ENCODE data around the gene CCL21. TPM values are rescaled to one million over a fixed set of nuclear protein-coding genes. Genes with fewer than 3 reads are reported as not detected.

Gene CCL21
- polyA plus RNA-seq, 1 donor from 2014 or later, result not detected

DNA sequence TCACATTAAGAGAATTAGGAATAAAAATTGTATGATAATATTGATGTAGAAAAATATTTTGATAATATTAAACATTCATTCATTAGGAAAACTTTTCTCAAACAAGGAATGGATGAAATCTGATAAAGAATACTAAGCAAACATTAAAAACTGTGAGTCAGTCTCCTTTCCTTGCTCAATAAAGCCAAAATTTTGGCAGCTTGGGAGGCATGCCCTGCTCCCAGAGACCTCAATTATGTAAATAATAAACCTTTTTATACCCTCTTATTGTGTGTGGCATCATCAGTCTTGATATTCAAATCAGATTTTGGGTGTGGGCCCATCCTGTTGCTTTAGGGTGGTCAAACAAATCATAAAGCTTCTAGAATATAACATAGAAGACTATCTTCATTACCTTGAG, 36.6 kb upstream of the CCL21 start:
- Histone ChIP-seq H3K27ac (ENCODE audit: low read length) (no peak overlapping the region), H3K9ac (ENCODE audit: low read length) (no peak overlapping the region), H3K79me2 (replicated peaks; ENCODE audit: insufficient read depth, low read length) (no peaks in the 10 kb centered on the region), H3K27me3 (ENCODE audit: insufficient read depth, low read depth, low read length) (no peaks in the 10 kb centered on the region), H3K4me2 (ENCODE audit: low read length) (no peak overlapping the region), H4K20me1 (ENCODE audit: insufficient read depth) (no peaks in the 10 kb centered on the region), H3K36me3 (ENCODE audit: insufficient read depth, low read length) (no peaks in the 10 kb centered on the region), H3K9me3 (ENCODE audit: low read length) (no peaks in the 10 kb centered on the region), H2AFZ (ENCODE audit: low read depth, low read length) (no peak overlapping the region), H3K9me2 (ENCODE audit: insufficient read depth, low read length) (no peaks in the 10 kb centered on the region), H3F3A (ENCODE audit: insufficient read depth, low read length, poor library complexity, severe bottlenecking) (no peaks in the 10 kb centered on the region), H3K4me3 (ENCODE audit: low read length) (no peak overlapping the region)
- TF ChIP-seq, protein P1, sequence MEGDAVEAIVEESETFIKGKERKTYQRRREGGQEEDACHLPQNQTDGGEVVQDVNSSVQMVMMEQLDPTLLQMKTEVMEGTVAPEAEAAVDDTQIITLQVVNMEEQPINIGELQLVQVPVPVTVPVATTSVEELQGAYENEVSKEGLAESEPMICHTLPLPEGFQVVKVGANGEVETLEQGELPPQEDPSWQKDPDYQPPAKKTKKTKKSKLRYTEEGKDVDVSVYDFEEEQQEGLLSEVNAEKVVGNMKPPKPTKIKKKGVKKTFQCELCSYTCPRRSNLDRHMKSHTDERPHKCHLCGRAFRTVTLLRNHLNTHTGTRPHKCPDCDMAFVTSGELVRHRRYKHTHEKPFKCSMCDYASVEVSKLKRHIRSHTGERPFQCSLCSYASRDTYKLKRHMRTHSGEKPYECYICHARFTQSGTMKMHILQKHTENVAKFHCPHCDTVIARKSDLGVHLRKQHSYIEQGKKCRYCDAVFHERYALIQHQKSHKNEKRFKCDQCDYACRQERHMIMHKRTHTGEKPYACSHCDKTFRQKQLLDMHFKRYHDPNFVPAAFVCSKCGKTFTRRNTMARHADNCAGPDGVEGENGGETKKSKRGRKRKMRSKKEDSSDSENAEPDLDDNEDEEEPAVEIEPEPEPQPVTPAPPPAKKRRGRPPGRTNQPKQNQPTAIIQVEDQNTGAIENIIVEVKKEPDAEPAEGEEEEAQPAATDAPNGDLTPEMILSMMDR (IDR thresholded peaks at IDR 0.05; ENCODE audit: poor library complexity, severe bottlenecking), result no peak
- TF ChIP-seq TAF1 (IDR thresholded peaks at IDR 0.05; ENCODE audit: low read depth), result no peak
- TF ChIP-seq, protein P2, sequence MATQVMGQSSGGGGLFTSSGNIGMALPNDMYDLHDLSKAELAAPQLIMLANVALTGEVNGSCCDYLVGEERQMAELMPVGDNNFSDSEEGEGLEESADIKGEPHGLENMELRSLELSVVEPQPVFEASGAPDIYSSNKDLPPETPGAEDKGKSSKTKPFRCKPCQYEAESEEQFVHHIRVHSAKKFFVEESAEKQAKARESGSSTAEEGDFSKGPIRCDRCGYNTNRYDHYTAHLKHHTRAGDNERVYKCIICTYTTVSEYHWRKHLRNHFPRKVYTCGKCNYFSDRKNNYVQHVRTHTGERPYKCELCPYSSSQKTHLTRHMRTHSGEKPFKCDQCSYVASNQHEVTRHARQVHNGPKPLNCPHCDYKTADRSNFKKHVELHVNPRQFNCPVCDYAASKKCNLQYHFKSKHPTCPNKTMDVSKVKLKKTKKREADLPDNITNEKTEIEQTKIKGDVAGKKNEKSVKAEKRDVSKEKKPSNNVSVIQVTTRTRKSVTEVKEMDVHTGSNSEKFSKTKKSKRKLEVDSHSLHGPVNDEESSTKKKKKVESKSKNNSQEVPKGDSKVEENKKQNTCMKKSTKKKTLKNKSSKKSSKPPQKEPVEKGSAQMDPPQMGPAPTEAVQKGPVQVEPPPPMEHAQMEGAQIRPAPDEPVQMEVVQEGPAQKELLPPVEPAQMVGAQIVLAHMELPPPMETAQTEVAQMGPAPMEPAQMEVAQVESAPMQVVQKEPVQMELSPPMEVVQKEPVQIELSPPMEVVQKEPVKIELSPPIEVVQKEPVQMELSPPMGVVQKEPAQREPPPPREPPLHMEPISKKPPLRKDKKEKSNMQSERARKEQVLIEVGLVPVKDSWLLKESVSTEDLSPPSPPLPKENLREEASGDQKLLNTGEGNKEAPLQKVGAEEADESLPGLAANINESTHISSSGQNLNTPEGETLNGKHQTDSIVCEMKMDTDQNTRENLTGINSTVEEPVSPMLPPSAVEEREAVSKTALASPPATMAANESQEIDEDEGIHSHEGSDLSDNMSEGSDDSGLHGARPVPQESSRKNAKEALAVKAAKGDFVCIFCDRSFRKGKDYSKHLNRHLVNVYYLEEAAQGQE (IDR thresholded peaks at IDR 0.05; ENCODE audit: borderline replicate concordance), result no peak
- no peak for TF ChIP-seq EP300 (conservative IDR thresholded peaks at IDR 0.05; ENCODE audit: poor library complexity, severe bottlenecking)
- TF ChIP-seq MXI1 (conservative IDR thresholded peaks at IDR 0.05; ENCODE audit: poor library complexity, severe bottlenecking), result no peak

DNA sequence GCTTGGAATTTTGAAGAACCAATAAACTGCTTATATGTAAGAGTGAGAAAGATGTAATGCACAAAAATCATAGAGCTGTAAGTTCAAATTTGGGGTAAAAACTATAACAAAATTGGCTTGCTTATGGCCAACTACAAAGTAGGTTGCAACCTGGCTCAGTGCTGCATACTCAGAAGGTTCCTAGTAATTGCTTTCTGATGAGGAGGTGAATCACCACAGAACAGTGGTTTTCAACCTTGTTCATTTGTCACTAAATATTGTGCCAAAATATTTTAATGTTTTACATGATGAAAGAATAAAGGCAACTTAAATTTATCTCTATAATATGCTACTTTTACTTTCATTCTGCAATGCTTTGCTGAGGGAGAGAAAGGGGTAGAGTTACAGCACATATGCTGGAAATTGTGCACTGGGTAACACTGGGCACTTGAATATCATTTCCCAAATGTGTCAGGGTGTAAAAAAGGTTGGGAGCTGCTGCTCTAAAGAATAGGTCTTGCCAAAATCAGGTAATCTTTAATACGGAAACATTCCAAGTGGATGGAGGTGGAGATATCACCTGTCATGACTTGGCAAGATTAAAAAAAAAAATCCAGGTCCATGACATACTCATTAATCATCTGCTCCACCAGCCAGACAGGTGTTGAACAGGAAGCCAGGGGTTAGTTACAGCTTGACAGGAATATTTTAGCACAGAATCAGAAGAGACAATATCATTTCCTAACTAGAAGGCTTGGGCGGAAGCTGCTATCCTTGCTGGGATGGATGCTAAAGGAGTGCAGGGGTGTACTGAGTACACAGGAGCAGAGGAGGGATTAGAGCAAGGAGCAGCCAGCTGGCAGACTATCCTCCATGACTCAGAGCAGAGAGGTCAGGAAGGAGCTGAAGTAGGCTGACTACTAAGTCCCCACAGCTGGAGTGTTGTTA, 34.6 kb upstream of the CCL21 start:
- no peaks in the 10 kb centered on the region for H3K36me3 ChIP-seq (ENCODE audit: insufficient read depth, low read length)
- no peaks in the 10 kb centered on the region for H3K9me3 ChIP-seq (ENCODE audit: low read length)
- no peaks in the 10 kb centered on the region for H3F3A ChIP-seq (ENCODE audit: insufficient read depth, low read length, poor library complexity, severe bottlenecking)
- no peaks in the 10 kb centered on the region for H3K9me2 ChIP-seq (ENCODE audit: insufficient read depth, low read length)
- no peak overlapping the region for H2AFZ ChIP-seq (ENCODE audit: low read depth, low read length)
- no peak overlapping the region for H3K4me2 ChIP-seq (ENCODE audit: low read length)
- TF ChIP-seq EP300 (conservative IDR thresholded peaks at IDR 0.05; ENCODE audit: poor library complexity, severe bottlenecking), result no peak
- no peak for TF ChIP-seq EZH2 (IDR thresholded peaks at IDR 0.05; ENCODE audit: borderline replicate concordance, insufficient read depth, low read length, poor library complexity, severe bottlenecking)
- TF ChIP-seq MXI1 (conservative IDR thresholded peaks at IDR 0.05; ENCODE audit: poor library complexity, severe bottlenecking), result no peak
- TF ChIP-seq, protein P1 (IDR thresholded peaks at IDR 0.05; ENCODE audit: poor library complexity, severe bottlenecking), result no peak
- TF ChIP-seq RAD21 (conservative IDR thresholded peaks at IDR 0.05), result no peak
- TF ChIP-seq, protein P2 (IDR thresholded peaks at IDR 0.05; ENCODE audit: borderline replicate concordance), result no peak
- no peak for TF ChIP-seq SMC3 (conservative IDR thresholded peaks at IDR 0.05; ENCODE audit: poor library complexity)
- TF ChIP-seq TAF1 (IDR thresholded peaks at IDR 0.05; ENCODE audit: low read depth), result no peak
- no peak for TF ChIP-seq POLR2AphosphoS5 (IDR thresholded peaks at IDR 0.05)
- no peak overlapping the region for H3K27ac ChIP-seq (ENCODE audit: low read length)
- no peaks in the 10 kb centered on the region for H3K27me3 ChIP-seq (ENCODE audit: insufficient read depth, low read depth, low read length)
- no peaks in the 10 kb centered on the region for H3K79me2 ChIP-seq (replicated peaks; ENCODE audit: insufficient read depth, low read length)
- H4K20me1 ChIP-seq (ENCODE audit: insufficient read depth), result no peaks in the 10 kb centered on the region
- no peak overlapping the region for H3K4me3 ChIP-seq (ENCODE audit: low read length)
- no peak overlapping the region for H3K9ac ChIP-seq (ENCODE audit: low read length)

Data from neural cell (in vitro differentiated cells).